ENCODE measurements around the gene MYT1.
"Not testable (repeated sequence)": the region's sequence is repeated elsewhere in the genome, so short reads cannot be mapped to it uniquely, and the experiment has no call there.

Gene MYT1

GRCh38 chr20:64164123-64164836 is at the start of gene MYT1:
Gene MYT1 (plus strand): TSS chr20:64164452. CDS start chr20:64198862, 34,410 bp downstream.
- DNase-seq = no peak

DNA sequence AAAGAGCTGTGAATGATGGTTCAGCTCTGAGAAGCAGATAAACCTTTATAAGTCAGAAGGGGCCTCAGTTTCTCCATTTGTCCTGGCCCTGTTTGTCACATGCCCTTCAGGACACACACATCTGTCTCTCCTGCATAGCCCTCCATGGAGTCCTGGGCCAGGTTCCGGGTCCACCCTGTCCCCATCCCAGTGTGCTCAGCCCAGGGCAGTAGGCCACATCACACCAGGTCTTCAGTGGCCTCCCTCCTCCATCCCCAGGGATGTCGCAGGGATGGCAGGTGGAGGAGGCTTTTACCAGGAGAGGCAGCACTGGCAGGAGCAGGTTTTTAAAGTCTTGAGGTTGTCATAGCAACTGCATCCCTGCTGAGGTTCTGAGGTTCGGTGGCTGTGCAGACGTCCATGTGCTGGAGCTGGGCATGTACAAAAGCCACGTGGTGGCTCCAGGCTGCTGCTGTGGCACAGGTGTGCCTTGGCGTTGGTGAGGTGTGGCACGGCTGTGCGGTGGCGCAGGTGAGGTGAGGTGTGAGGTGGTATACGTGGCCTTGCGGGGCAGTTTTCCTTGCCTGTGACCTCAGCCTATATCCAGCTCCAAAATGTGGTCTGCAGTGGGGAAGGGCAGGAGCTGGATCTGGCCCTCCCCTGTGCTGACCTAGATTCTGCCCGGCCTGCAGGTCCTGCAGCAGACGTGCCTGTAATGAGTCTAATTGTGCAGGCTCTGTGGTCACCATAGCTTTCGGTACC is 48.9 kb upstream of the MYT1 start:
- DNase-seq = no peak

- no peak for DNase-seq
Observed at GRCh38 chr20:64116016-64116415, 48.2 kb upstream of the MYT1 start.

DNA sequence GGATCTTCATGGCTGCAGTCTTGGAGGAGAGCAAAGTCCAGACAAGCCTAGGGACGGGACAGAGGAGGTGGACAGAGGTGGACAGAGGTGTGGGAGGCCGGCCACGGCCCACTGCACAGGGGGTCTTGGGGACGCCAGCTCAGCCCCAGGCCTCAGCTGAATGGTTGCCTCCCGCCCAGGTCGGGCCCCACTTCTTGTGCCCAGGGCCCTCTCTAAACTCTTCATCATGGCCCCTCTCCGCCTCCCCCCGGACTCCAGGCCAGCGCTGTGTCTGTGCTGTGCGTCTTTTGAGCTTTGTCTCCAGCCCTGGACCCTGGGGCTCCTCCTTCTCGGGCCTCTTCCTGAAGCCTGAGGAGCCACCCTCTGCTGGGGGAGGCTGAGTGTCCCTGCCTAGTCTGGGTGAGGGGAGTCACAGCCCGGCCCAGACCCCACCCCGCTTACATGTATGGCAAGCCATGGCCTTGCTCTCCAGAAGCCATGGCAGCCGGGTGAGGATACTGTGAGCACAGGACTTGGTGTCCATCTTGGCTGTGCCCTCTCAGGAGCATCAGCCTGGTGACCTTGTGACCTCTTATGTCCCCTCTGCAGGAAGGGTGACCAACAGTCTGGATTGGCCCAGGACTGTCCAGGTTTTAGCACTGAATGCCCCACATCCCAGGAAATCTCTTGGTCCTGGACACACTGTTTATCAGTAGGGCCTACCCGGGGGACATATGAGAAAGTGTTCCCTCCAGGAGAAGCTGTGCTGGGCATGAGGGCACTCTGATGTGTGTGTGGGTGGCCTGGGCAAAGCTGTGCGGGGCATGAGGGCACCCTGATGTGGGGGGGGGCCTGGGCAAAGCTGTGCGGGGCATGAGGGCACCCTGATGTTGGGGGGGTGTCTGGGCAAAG is 47.5 kb upstream of the MYT1 start:
- no peak for DNase-seq

DNA sequence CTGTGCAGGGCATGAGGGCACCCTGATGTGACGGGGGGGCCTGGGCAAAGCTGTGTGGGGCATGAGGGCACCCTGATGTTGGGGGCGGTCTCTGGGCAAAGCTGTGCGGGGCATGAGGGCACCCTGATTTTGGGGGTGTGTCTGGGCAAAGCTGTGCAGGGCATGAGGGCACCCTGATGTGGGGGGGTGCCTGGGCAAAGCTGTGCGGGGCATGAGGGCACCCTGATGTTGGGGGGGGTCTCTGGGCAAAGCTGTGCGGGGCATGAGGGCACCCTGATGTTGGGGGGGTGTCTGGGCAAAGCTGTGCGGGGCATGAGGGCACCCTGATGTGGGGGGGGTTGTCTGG is 46.8 kb upstream of the MYT1 start:
- not testable (repeated sequence) for DNase-seq

DNA sequence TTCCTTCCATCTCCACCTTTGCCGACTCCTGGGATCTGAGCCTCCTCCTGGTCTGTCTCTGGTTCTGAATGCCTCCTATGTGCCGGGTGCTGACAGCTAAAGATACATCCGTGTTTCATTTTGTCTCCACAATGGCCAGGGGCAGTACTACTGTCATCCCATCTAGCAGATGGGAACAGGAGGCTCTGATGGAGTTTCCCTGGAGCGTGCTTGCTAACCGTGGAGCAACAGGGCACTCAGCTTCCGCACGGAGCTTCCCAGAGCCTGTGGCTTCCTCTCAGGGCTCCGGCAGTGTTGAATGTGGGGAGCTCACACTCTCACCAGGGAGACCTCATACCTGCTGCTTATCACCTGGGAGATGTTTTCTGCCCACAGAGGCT is 45.0 kb upstream of the MYT1 start:
- DNase-seq = no peak

DNA sequence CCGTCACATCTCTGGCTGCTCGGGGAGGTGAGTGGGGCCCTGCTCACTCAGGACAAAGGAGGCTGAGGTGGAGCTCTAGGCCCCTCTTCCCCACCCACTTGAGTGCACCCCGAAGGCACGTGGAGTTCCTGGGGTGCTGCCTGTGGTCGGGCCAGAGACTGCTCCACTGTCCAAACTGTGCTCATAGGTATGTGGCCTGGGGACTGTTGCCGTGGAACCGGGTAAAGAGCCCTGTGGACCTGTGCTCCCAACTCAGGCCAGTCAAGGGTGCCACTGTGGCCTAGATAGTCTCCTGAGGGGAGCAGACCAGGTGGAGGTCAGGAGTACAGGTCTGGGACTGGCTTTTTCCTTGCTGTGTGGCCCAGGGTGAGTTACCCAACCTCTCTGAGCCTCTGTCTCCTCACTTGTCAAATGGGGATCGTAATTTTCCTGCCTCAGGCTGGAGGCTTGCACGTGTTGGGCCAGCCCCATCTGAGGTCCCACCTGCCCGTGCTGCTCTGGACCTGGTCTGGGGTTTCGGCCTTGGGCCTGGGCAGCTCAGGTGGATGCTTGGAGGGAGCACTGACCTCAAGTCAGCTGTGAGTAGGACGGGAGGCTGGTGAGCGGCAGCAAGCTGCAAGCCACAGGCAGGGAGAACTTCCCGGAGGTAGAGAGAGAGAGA is 44.4 kb upstream of the MYT1 start:
- no peak for DNase-seq

DNA sequence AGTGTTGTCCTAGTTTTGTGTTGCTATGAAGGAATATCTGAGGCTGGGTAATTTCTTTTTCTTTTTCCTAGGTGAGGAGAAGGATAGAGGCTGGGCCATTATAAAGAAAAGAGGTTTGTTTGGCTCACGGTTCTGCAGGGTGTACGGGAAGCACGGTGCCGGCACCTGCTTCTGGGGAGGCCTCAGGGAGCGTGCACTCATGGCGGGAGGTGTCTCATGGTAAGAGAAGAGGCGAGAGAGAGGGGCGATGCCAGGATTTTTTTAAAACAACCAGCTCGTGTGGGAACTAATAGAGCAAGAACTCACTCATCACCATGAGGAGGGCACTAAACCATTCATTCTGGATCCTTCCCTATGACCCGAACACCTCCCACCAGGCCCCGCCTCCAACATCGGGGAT is 42.7 kb upstream of the MYT1 start:
- no peak for DNase-seq

DNA sequence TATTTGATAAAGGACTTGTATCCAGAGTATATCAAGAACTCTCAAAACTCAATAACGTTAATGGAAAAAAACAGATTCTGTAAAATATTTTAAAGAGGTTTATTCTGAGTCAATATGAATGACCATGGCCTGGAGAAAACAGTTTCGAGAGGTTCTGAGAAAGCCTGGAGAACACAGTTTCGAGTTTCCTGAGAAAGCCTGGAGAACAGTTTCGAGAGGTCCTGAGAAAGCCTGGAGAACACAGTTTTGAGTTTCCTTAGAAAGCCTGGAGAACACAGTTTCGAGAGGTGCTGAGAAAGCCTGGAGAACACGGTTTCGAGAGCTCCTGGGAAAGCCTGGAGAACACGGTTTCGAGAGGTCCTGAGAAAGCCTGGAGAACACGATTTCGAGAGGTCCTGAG is 41.3 kb upstream of the MYT1 start:
- not testable (repeated sequence) for DNase-seq

DNA sequence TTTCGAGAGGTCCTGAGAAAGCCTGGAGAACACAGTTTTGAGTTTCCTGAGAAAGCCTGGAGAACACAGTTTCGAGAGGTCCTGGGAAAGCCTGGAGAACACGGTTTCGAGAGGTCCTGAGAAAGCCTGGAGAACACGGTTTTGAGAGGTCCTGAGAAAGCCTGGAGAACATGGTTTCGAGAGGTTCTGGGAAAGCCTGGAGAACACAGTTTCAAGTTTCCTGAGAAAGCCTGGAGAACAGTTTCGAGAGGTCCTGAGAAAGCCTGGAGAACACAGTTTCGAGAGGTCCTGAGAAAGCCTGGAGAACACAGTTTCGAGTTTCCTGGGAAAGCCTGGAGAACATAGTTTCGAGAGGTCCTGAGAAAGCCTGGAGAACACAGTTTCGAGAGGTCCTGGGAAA is 40.7 kb upstream of the MYT1 start:
- not testable (repeated sequence) for DNase-seq

GRCh38 chr20:64129146-64129782 is 35.0 kb upstream of the MYT1 start:
- DNase-seq = no peak

GRCh38 chr20:64130271-64130670 is 34.0 kb upstream of the MYT1 start:
- no peak for DNase-seq

GRCh38 chr20:64130876-64131275 is 33.4 kb upstream of the MYT1 start:
- DNase-seq = no peak

DNA sequence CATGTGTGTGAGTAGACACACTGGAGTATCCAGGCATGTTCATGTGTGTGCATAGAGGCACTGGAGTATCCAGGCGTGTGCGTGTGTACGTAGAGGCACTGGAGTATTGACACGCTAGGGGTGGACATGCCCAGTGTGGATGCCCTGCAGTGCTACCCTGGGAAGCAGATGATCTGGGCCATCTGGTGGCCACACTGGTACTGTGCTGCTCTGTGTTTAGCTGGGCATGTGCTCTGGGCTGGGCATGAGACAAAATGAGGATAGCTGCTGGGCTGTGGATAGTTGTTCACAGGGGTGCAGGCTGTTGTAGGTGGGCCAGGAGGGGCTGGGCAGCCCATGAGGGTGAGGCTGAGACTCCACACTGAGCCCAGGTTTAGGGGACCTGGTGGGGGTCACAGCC is 32.8 kb upstream of the MYT1 start:
- no peak for DNase-seq

DNA sequence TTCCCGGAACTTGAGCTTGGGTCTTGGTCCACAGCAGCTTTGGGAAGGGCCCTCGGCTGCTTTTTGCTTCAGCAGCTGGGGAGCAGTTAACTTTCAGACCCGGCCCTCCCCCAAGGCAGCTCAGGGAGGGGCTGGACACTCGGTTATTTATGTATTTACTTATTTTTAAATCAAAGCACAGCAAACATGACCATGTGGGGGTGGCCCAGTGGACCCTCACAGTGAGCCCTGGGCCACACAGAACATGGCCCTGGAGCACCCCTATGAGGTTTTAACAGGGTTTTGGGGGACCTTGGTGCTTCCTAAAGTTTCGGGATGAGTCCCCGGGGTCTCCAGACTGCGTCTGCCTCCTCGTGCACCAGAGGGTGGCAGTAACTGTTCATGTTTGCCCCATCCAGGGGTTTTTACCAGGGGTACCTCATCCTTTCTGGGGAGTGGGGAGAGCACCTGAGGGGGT is 30.3 kb upstream of the MYT1 start:
- no peak for DNase-seq

- DNase-seq = not testable (repeated sequence)
Observed at GRCh38 chr20:64134744-64135143, 29.5 kb upstream of the MYT1 start.

DNA sequence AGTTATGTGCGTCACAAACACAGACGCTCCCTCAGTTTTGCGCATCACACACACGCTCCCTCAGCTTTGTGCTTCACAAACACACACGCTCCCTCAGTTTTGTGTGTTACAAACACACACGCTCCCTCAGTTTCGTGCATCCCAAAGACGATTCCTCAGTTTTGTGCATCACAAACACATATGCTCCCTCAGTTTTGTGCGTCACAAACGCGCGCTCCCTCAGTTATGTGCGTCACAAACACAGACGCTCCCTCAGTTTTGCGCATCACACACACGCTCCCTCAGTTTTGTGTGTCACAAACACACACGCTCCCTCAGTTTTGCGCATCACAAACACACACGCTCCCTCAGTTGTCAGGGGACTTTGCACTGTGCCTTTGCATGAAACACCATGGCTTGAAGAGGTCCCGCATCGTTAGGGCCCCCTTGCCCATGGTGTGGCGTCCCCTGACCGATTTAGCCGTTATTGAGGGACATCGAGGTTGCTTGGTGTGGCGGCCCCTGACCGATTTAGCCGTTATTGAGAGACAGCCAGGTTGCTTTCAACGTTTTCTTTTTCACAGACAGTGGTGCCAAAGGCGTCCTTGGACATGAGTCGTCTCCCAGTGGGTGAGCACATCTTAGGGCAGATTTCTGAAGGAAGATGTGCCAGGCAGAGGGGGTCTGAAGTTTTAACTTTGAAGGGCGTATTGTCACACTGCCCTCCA is 28.1 kb upstream of the MYT1 start:
- no peak for DNase-seq

DNA sequence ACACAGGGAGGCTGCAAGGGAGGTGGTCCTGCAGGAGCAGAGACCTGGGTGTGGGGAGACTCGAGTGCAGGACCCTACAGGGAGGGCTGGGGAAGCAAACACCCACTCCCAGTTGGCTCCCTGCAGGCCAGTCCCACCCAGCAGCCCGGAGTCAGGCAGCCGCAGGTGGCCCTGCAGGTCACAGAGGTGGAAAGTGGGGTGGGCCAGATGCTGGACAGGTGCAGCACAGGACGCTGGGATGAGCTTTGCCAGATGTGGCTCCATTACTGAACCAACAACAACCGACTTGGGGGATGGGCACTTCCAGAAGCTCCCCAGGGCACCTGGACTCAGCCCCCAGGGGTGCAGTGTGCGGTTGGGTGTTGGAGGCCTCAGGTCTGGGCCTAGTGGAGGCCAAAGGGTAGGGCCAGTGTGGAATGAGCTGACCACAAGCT is 26.6 kb upstream of the MYT1 start:
- DNase-seq = no peak

GRCh38 chr20:64138276-64138815 is 25.9 kb upstream of the MYT1 start:
- no peak for DNase-seq

- DNase-seq = no peak
Observed at GRCh38 chr20:64139199-64140060, 24.8 kb upstream of the MYT1 start.
